GM10266 (cell line): ENCODE results near the gene MSANTD2.

ENCODE experiments used
- DNase-seq: peaks from one replicate; pipeline ENCODE4 v3.0.0; 2012; ENCODE audit errors: extremely low spot score
- CTCF ChIP-seq: IDR thresholded peaks from 2 replicates; pipeline ENCODE4 v1.5.1; 2012; ENCODE audit warnings: mild to moderate bottlenecking, low read depth; ENCODE audit not compliant: control insufficient read depth, insufficient read depth; ENCODE audit errors: missing control alignments

The MSANTD2 gene

GRCh38 chr11:124752471-124753102 lies 47.6 kb downstream of the MSANTD2 start:
- no peak for TF ChIP-seq CTCF
- no peak for DNase-seq

- TF ChIP-seq CTCF, result no peak
- DNase-seq, result no peak
Measured at GRCh38 chr11:124751741-124752470, 48.3 kb downstream of the MSANTD2 start, which contains the start of gene VSIG2. VSIG2 (minus strand) TSS chr11:124752255; CDS start chr11:124752137, 118 bp downstream.

- no peak for DNase-seq
- no peak for TF ChIP-seq CTCF
Measured at GRCh38 chr11:124751391-124751740, 48.8 kb downstream of the MSANTD2 start.

GRCh38 chr11:124749912-124750311 lies 50.3 kb downstream of the MSANTD2 start:
- no peak for DNase-seq
- no peak for TF ChIP-seq CTCF

- DNase-seq, result no peak
- no peak for TF ChIP-seq CTCF
Measured at GRCh38 chr11:124748481-124749343, 51.5 kb downstream of the MSANTD2 start.

- TF ChIP-seq CTCF, result no peak
- DNase-seq, result no peak
Measured at GRCh38 chr11:124748100-124748418, 52.1 kb downstream of the MSANTD2 start.
